Left renal pelvis (tissue), 4 donors: ENCODE results near the gene LPAR3. TPM values are rescaled to one million over a fixed set of nuclear protein-coding genes. Genes with fewer than 3 reads are reported as not detected.

Experiments used
- DNase-seq, 4 donors: peaks; one replicate each; pipeline ENCODE4 v3.0.0-alpha.2; 2013; ENCODE audit warnings: low read depth in 4 of 4, low spot score in 3 of 4
- polyA plus RNA-seq, 4 donors: library from polyadenylated mRNA; unstranded; fragments of 120-200 nt; gene quantifications; one replicate each; pipeline ENCODE4 v1.2.1, GENCODE V29; 2013; ENCODE audit not compliant: insufficient read length in 4 of 4

Gene LPAR3
- polyA plus RNA-seq, 4 donors = 0.25 to 1.2 (median 1.0) TPM

- no peak for DNase-seq
Measured at GRCh38 chr1:84859866-84860265, 33.1 kb downstream of the LPAR3 start.

- no peak for DNase-seq
Measured at GRCh38 chr1:84857906-84858305, 35.1 kb downstream of the LPAR3 start.

GRCh38 chr1:84856726-84857270 lies 36.2 kb downstream of the LPAR3 start:
- DNase-seq = no peak

GRCh38 chr1:84855691-84856630 lies 37.0 kb downstream of the LPAR3 start:
- no peak for DNase-seq

- DNase-seq = no peak
Measured at GRCh38 chr1:84855168-84855567, 37.8 kb downstream of the LPAR3 start.

GRCh38 chr1:84853741-84854721 lies 39.0 kb downstream of the LPAR3 start:
- DNase-seq = no peak

- no peak for DNase-seq
Measured at GRCh38 chr1:84851839-84852238, 41.2 kb downstream of the LPAR3 start.

- no peak for DNase-seq
Measured at GRCh38 chr1:84849357-84849975, 43.5 kb downstream of the LPAR3 start.

- DNase-seq = peak; percentile 18 to 57 (median 32)
Measured at GRCh38 chr1:84847253-84848250, 45.5 kb downstream of the LPAR3 start.

- DNase-seq = no peak
Measured at GRCh38 chr1:84846387-84846786, 46.6 kb downstream of the LPAR3 start.

- no peak for DNase-seq
Measured at GRCh38 chr1:84845357-84845756, 47.6 kb downstream of the LPAR3 start.

GRCh38 chr1:84844094-84844493 lies 48.9 kb downstream of the LPAR3 start:
- DNase-seq = no peak

- DNase-seq = no peak
Measured at GRCh38 chr1:84842748-84843231, 50.2 kb downstream of the LPAR3 start.

GRCh38 chr1:84841971-84842370 lies 51.0 kb downstream of the LPAR3 start:
- no peak for DNase-seq

GRCh38 chr1:84840346-84840745 lies 52.7 kb downstream of the LPAR3 start:
- no peak for DNase-seq

GRCh38 chr1:84839544-84839943 lies 53.5 kb downstream of the LPAR3 start:
- DNase-seq = no peak

GRCh38 chr1:84836145-84836544 lies 56.9 kb downstream of the LPAR3 start:
- no peak for DNase-seq

GRCh38 chr1:84835169-84835568 lies 57.8 kb downstream of the LPAR3 start:
- no peak for DNase-seq

GRCh38 chr1:84834419-84835064 lies 58.5 kb downstream of the LPAR3 start:
- no peak for DNase-seq
